GM20431 (cell line): Measurements from ENCODE around the gene LRRC2.
"Not testable (repeated sequence)": the region's sequence is repeated elsewhere in the genome, so short reads cannot be mapped to it uniquely, and the experiment has no call there.

Source experiments
- in situ Hi-C: fragments of 300-500 bp; cut with MseI, MboI; formaldehyde crosslinking; loops from one replicate; pipeline ENCODE4 v1.15.0; 2020; ENCODE audit warnings: low sequenced_read_pairs; ENCODE audit not compliant: unreplicated experiment

Gene LRRC2

GRCh38 chr3:46584598-46585467 is 18.7 kb upstream of the LRRC2 start:
- in situ Hi-C loops, result no loop called here

- in situ Hi-C loops, result no loop called here
Measured at GRCh38 chr3:46580675-46581074, 14.6 kb upstream of the LRRC2 start.

GRCh38 chr3:46579756-46580286 is 13.7 kb upstream of the LRRC2 start:
- in situ Hi-C loops, result no loop called here

- in situ Hi-C loops, result no loop called here
Measured at GRCh38 chr3:46578973-46579755, 13.1 kb upstream of the LRRC2 start.

- in situ Hi-C loops, result not testable (repeated sequence)
Measured at GRCh38 chr3:46577580-46578249, 11.6 kb upstream of the LRRC2 start.

GRCh38 chr3:46576879-46577278 is 10.8 kb upstream of the LRRC2 start:
- in situ Hi-C loops, result no loop called here

- in situ Hi-C loops, result no loop called here
Measured at GRCh38 chr3:46576386-46576785, 10.3 kb upstream of the LRRC2 start.

GRCh38 chr3:46575577-46576222 is 9.6 kb upstream of the LRRC2 start:
- in situ Hi-C loops, result no loop called here

- in situ Hi-C loops, result no loop called here
Measured at GRCh38 chr3:46574881-46575576, 8.9 kb upstream of the LRRC2 start.

GRCh38 chr3:46574243-46574646 is 8.1 kb upstream of the LRRC2 start:
- in situ Hi-C loops, result no loop called here

- in situ Hi-C loops, result no loop called here
Measured at GRCh38 chr3:46573701-46574100, 7.6 kb upstream of the LRRC2 start.

GRCh38 chr3:46571684-46572083 is 5.6 kb upstream of the LRRC2 start:
- in situ Hi-C loops, result no loop called here

- in situ Hi-C loops, result no loop called here
Measured at GRCh38 chr3:46565607-46566039, 479 bp downstream of the LRRC2 start.

- in situ Hi-C loops, result no loop called here
Measured at GRCh38 chr3:46565077-46565476, 1.0 kb downstream of the LRRC2 start.

GRCh38 chr3:46564190-46565021 is 1.7 kb downstream of the LRRC2 start:
- in situ Hi-C loops, result no loop called here

- in situ Hi-C loops, result no loop called here
Measured at GRCh38 chr3:46561951-46562350, 4.2 kb downstream of the LRRC2 start.

- in situ Hi-C loops, result no loop called here
Measured at GRCh38 chr3:46561511-46561910, 4.6 kb downstream of the LRRC2 start.

- in situ Hi-C loops, result no loop called here
Measured at GRCh38 chr3:46559091-46559704, 6.9 kb downstream of the LRRC2 start.
